Gastroesophageal sphincter (tissue), 4 donors: Measurements from ENCODE around the gene HIRA. TPM values are rescaled to one million over a fixed set of nuclear protein-coding genes. Genes with fewer than 3 reads are reported as not detected.
"Not testable (repeated sequence)": the region's sequence is repeated elsewhere in the genome, so short reads cannot be mapped to it uniquely, and the experiment has no call there.

Experiments used
- ATAC-seq: fragments of 150-250 bp; one replicate; pipeline ENCODE4 v1.9.1; 2016; ENCODE audit warnings: mild to moderate bottlenecking, moderate library complexity
- H3K27ac ChIP-seq, 4 donors: fragments of 200-600 bp; sonication (generic) in 3 of 4; 1 replicate in 3 of 4; 2 replicates in 1 of 4; pipeline ENCODE4 v1.5.1; 2016 to 2019
- H3K27me3 ChIP-seq: fragments of 200-600 bp; sonication (generic); one replicate; pipeline ENCODE4 v1.5.1; 2019
- H3K36me3 ChIP-seq, 2 donors: fragments of 200-600 bp; sonication (generic); one replicate each; pipeline ENCODE4 v1.5.1; 2019; ENCODE audit warnings: control low read depth in 1 of 2
- H3K4me1 ChIP-seq, 3 donors: fragments of 200-600 bp; sonication (generic); 1 replicate in 2 of 3; 2 replicates in 1 of 3; pipeline ENCODE4 v1.5.1; 2016 to 2019; ENCODE audit warnings: control low read depth in 2 of 3
- H3K4me3 ChIP-seq, 2 donors: fragments of 200-600 bp; sonication (generic); one replicate each; pipeline ENCODE4 v1.5.1; 2019; ENCODE audit warnings: mild to moderate bottlenecking in 1 of 2, moderate library complexity in 1 of 2
- H3K9me3 ChIP-seq, 3 donors: fragments of 200-600 bp; sonication (generic); one replicate each; pipeline ENCODE4 v1.5.1; 2017 to 2019; ENCODE audit warnings: control low read depth in 2 of 3
- EP300 ChIP-seq: sonication (generic); formaldehyde crosslinking; IDR thresholded peaks from one replicate; pipeline ENCODE4 v1.6.1; 2017; ENCODE audit warnings: antibody characterized with exemption, mild to moderate bottlenecking
- POLR2A ChIP-seq, 2 donors: fragments of 450-650 bp; IDR thresholded peaks; one replicate each; pipeline ENCODE4 v1.6.1; 2017; ENCODE audit warnings: antibody characterized with exemption in 2 of 2, mild to moderate bottlenecking in 2 of 2, moderate library complexity in 1 of 2
- POLR2AphosphoS5 ChIP-seq: sonication (generic); formaldehyde crosslinking; IDR thresholded peaks from one replicate; pipeline ENCODE4 v1.6.1; 2017; ENCODE audit warnings: antibody characterized with exemption
- WGBS, 2 donors: methylation state at CpG; one replicate each; pipeline ENCODE4 v1.1.5; 2018; ENCODE audit warnings: low coverage in 1 of 2; 5-methylcytosine and 5-hydroxymethylcytosine counted together
- total RNA-seq, 4 donors: library from RNA; depleted of rRNA; stranded (reverse); fragments of >200 nt; gene quantifications; one replicate each; pipeline ENCODE4 v1.1.0, GENCODE V29; 2016
- TF ChIP-seq, protein P1 (sequence below), 4 experiments: fragments of 200-600 bp in 2 of 4; fragments of 450-650 bp in 2 of 4; sonication (generic) in 1 of 4; IDR thresholded peaks; one replicate each; pipeline ENCODE4 v1.5.1; 2017 to 2019; ENCODE audit warnings: antibody characterized with exemption in 4 of 4, mild to moderate bottlenecking in 2 of 4, moderate library complexity in 2 of 4

HIRA gene
- total RNA-seq, 4 donors from 2014 or later: 20.5 to 35.6 (median 26.0) TPM

DNA sequence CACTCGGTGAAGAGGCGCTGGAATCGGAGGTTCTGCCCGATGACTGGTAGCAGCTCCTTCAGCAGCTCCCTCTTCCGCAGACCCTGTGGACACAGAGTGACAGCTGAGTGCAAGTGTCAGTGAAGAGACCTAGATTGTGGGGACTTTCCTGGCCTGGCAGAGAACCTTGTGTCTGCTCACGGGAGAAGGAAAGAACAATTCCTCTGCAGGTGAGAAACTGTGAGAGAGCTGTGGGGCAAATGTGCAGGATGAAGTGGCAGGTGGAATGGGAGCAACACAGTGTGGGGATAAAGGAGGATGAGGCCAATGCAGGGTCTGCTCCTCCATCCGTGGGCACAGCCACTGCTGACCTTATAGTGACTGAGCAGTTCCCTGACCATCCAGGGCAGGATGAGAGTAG lies 100.1 kb downstream of the HIRA start:
- Histone ChIP-seq H3K27me3 (no peaks in the 10 kb centered on the region), H3K27ac (no peak overlapping the region), H3K9me3 (peaks cover 0 to 29% (median 0%) of the 10 kb centered on the region in 3 donors), H3K36me3 (peaks cover 0 to 83% of the 10 kb centered on the region in 2 donors), H3K4me3 (no peak overlapping the region), H3K4me1 (no peaks in the 10 kb centered on the region)
- WGBS, 2 donors: 72% methylated on average over 2 of the region's 7 CpGs; no CpG with 5 or more reads in 1 of the 2 donors
- no peak for TF ChIP-seq POLR2A (IDR thresholded peaks at IDR 0.05)
- TF ChIP-seq, protein P1, sequence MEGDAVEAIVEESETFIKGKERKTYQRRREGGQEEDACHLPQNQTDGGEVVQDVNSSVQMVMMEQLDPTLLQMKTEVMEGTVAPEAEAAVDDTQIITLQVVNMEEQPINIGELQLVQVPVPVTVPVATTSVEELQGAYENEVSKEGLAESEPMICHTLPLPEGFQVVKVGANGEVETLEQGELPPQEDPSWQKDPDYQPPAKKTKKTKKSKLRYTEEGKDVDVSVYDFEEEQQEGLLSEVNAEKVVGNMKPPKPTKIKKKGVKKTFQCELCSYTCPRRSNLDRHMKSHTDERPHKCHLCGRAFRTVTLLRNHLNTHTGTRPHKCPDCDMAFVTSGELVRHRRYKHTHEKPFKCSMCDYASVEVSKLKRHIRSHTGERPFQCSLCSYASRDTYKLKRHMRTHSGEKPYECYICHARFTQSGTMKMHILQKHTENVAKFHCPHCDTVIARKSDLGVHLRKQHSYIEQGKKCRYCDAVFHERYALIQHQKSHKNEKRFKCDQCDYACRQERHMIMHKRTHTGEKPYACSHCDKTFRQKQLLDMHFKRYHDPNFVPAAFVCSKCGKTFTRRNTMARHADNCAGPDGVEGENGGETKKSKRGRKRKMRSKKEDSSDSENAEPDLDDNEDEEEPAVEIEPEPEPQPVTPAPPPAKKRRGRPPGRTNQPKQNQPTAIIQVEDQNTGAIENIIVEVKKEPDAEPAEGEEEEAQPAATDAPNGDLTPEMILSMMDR (IDR thresholded peaks at IDR 0.05): no peak
- no peak for TF ChIP-seq POLR2AphosphoS5
- TF ChIP-seq EP300: no peak
- ATAC-seq: no peak

DNA sequence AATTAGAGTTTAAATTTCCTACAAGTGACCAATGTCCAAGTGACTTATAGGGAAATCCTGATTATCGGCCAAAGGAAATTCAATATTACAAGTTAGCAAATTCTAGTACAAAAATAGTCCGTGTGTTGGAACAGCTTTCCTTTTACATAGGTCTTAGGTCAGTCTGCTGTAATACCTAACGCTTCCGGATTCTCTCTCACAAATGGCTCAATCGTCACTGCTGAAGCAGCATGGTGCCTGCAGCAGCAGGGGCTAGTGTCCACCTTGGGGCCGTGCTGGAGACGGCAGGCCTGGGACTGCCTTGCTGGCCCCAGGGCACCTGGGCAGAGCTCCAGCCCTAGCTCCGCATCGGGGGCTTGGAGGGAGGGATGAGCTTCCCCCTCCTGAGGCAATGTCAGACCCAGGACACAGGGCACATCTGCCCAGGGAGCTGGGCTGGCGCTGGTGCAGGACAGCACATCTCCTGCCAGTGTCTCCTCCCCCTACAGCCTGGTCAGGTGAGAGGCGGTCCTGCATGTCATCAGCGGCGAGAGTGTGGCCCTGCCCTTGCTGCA lies 100.6 kb downstream of the HIRA start:
- TF ChIP-seq POLR2A (IDR thresholded peaks at IDR 0.05) (no peak), EP300 (no peak), POLR2AphosphoS5 (no peak)
- TF ChIP-seq, protein P1 (IDR thresholded peaks at IDR 0.05): no peak
- H3K36me3 ChIP-seq: peaks cover 0 to 78% of the 10 kb centered on the region in 2 donors
- ATAC-seq: no peak
- H3K4me1 ChIP-seq: no peaks in the 10 kb centered on the region
- H3K4me3 ChIP-seq: no peak overlapping the region
- H3K27me3 ChIP-seq: no peaks in the 10 kb centered on the region
- H3K9me3 ChIP-seq: peaks cover 0 to 26% (median 0%) of the 10 kb centered on the region in 3 donors
- WGBS, 2 donors: 92 to 97% methylated on average over 5 to 11 of the region's 13 CpGs
- no peak overlapping the region for H3K27ac ChIP-seq

DNA sequence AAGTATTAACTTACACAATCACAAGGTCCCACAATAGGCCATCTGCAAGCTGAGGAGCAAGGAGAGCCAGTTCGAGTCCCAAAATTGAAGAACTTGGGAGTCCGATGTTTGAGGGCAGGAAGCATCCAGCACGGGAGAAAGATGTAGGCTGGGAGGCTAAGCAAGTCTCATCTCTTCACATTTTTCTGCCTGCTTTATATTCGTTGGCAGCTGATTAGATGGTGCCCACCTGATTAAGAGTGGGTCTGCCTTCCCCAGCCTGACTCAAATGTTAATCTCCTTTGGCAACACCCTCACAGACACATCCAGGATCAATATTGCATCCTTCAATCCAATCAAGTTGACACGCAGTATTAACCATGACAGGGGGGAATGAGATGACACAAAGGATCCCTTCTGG lies 101.3 kb downstream of the HIRA start:
- H3K36me3 ChIP-seq: peaks cover 0 to 71% of the 10 kb centered on the region in 2 donors
- peaks cover 0 to 26% (median 0%) of the 10 kb centered on the region in 3 donors for H3K9me3 ChIP-seq
- not testable (repeated sequence) for H3K27ac ChIP-seq, H3K4me1 ChIP-seq, ATAC-seq, H3K4me3 ChIP-seq, H3K27me3 ChIP-seq
- WGBS, 2 donors: 82 to 97% methylated on average over 4 to 5 of the region's 5 CpGs

DNA sequence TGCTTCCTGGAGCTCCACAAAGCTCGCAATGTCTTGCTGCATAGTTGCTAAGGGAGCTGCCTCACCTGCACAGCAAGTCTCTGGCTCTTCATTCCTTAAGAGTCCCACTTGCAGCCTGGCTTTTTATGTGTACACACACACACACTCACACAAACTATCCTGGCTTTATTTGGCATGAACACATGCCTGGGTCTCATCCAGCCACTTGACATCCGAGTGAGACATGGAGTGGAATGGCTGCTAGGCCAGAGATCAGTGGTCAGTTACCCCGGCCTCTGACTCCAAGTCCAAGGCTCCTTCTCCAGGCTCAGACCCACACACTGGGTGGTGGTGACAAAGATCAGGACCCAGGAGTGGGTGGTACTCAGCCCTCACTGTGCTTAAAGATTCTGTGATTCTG lies 102.1 kb downstream of the HIRA start:
- 80 to 86% methylated on average over 1 to 2 of the region's 3 CpGs for WGBS, 2 donors
- no peak overlapping the region for H3K4me3 ChIP-seq
- no peaks in the 10 kb centered on the region for H3K4me1 ChIP-seq
- no peak overlapping the region for H3K27ac ChIP-seq
- no peaks in the 10 kb centered on the region for H3K27me3 ChIP-seq
- H3K9me3 ChIP-seq: peaks cover 0 to 25% (median 0%) of the 10 kb centered on the region in 3 donors
- peaks cover 0 to 63% of the 10 kb centered on the region in 2 donors for H3K36me3 ChIP-seq
- no peak for ATAC-seq
- TF ChIP-seq POLR2A (IDR thresholded peaks at IDR 0.05) (no peak), EP300 (no peak), POLR2AphosphoS5 (no peak)
- TF ChIP-seq, protein P1 (IDR thresholded peaks at IDR 0.05): no peak

DNA sequence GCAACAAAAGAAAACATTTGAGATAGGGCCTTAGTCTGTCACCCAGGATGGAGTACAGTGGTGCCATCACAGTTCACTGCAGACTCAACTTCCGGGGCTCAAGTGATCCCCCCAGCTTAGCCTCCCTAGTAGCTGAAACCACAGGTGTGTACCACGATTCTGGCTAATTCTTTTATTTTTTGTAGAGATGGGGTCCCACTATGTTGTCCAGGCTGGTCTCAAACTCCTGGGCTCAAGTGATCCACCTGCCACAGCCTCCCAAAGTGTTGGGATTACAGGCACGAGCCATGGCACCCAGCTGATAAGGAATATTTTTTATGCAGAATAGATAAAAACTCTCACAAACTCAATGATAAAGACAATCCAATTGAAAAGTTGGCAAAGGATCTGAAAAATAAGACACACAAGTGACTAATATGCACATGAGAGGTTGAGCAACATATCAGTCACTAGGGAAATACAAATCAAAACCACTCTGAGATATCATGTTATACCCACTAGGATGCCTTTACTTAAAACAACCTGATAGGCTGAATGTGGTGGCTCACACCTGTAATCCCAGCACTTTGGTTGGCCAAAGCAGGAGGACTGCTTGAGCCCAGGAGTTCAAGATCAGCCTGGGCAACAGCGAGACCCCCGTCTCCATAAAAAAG lies 106.1 kb downstream of the HIRA start:
- ATAC-seq: no peak
- TF ChIP-seq POLR2A (IDR thresholded peaks at IDR 0.05): no peak
- TF ChIP-seq EP300: no peak
- no peak for TF ChIP-seq POLR2AphosphoS5
- TF ChIP-seq, protein P1 (IDR thresholded peaks at IDR 0.05): no peak
- Histone ChIP-seq H3K4me3 (no peak overlapping the region), H3K27me3 (no peaks in the 10 kb centered on the region), H3K9me3 (peaks cover 0 to 5% (median 0%) of the 10 kb centered on the region in 3 donors), H3K36me3 (peaks cover 0 to 25% of the 10 kb centered on the region in 2 donors), H3K27ac (no peak overlapping the region), H3K4me1 (no peaks in the 10 kb centered on the region)
- 85 to 89% methylated on average over 4 of the region's 5 CpGs for WGBS, 2 donors

DNA sequence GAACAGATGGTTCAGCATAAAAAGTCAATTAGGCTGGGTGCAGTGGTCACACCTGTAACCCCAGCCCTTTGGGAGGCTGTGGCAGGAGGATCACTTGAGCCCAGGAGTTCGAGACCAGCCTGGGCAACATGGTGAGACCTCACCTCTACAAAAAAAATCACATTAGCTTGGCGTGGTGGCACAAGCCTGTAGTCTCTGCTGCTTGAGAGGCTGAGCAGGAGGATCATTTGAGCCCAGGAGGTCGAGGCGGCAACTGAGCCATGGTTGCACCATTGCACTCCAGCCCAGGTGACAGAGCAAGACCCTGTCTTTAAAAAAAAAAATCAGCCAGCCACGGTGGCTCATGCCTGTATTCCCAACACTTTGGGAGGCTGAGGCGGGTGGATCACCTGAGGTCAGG lies 108.1 kb downstream of the HIRA start:
- not testable (repeated sequence) for H3K9me3 ChIP-seq, ATAC-seq, H3K27me3 ChIP-seq, H3K27ac ChIP-seq, H3K4me1 ChIP-seq, H3K4me3 ChIP-seq, H3K36me3 ChIP-seq
- 73% methylated on average over 2 of the region's 6 CpGs; no CpG with 5 or more reads in 1 of the 2 donors for WGBS, 2 donors
